Measurements from ENCODE around the gene KRTAP5-10.
"Not testable (repeated sequence)": the region's sequence is repeated elsewhere in the genome, so short reads cannot be mapped to it uniquely, and the experiment has no call there.

GRCh38 chr11:71566626-71567599, 1.6 kb downstream of the KRTAP5-10 start:
- TF ChIP-seq, protein P1, sequence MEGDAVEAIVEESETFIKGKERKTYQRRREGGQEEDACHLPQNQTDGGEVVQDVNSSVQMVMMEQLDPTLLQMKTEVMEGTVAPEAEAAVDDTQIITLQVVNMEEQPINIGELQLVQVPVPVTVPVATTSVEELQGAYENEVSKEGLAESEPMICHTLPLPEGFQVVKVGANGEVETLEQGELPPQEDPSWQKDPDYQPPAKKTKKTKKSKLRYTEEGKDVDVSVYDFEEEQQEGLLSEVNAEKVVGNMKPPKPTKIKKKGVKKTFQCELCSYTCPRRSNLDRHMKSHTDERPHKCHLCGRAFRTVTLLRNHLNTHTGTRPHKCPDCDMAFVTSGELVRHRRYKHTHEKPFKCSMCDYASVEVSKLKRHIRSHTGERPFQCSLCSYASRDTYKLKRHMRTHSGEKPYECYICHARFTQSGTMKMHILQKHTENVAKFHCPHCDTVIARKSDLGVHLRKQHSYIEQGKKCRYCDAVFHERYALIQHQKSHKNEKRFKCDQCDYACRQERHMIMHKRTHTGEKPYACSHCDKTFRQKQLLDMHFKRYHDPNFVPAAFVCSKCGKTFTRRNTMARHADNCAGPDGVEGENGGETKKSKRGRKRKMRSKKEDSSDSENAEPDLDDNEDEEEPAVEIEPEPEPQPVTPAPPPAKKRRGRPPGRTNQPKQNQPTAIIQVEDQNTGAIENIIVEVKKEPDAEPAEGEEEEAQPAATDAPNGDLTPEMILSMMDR (IDR thresholded peaks at IDR 0.05) = not testable (repeated sequence)
- TF ChIP-seq FOXK1 (CRISPR knock-in tag; IDR thresholded peaks at IDR 0.05); ZNF512 (CRISPR knock-in tag; IDR thresholded peaks at IDR 0.05; ENCODE audit: borderline replicate concordance); RELA (CRISPR knock-in tag; IDR thresholded peaks at IDR 0.05; ENCODE audit: borderline replicate concordance): not testable (repeated sequence)
- TF ChIP-seq, protein P2, sequence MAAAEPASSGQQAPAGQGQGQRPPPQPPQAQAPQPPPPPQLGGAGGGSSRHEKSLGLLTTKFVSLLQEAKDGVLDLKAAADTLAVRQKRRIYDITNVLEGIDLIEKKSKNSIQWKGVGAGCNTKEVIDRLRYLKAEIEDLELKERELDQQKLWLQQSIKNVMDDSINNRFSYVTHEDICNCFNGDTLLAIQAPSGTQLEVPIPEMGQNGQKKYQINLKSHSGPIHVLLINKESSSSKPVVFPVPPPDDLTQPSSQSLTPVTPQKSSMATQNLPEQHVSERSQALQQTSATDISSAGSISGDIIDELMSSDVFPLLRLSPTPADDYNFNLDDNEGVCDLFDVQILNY (CRISPR knock-in tag; IDR thresholded peaks at IDR 0.05) = not testable (repeated sequence)
- TF ChIP-seq, protein P3, sequence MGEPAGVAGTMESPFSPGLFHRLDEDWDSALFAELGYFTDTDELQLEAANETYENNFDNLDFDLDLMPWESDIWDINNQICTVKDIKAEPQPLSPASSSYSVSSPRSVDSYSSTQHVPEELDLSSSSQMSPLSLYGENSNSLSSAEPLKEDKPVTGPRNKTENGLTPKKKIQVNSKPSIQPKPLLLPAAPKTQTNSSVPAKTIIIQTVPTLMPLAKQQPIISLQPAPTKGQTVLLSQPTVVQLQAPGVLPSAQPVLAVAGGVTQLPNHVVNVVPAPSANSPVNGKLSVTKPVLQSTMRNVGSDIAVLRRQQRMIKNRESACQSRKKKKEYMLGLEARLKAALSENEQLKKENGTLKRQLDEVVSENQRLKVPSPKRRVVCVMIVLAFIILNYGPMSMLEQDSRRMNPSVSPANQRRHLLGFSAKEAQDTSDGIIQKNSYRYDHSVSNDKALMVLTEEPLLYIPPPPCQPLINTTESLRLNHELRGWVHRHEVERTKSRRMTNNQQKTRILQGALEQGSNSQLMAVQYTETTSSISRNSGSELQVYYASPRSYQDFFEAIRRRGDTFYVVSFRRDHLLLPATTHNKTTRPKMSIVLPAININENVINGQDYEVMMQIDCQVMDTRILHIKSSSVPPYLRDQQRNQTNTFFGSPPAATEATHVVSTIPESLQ (CRISPR knock-in tag; IDR thresholded peaks at IDR 0.05) = not testable (repeated sequence)

Measured in WTC11 (cell line).